ENCODE data around the gene SCN4B. TPM values are rescaled to one million over a fixed set of nuclear protein-coding genes. Genes with fewer than 3 reads are reported as not detected.
A peak's percentile ranks its signal among the peaks of the same experiment; 100 is the strongest.

The SCN4B gene
- total RNA-seq, 2 donors from 2014 or later: 0.33 to 1.6 TPM

DNA sequence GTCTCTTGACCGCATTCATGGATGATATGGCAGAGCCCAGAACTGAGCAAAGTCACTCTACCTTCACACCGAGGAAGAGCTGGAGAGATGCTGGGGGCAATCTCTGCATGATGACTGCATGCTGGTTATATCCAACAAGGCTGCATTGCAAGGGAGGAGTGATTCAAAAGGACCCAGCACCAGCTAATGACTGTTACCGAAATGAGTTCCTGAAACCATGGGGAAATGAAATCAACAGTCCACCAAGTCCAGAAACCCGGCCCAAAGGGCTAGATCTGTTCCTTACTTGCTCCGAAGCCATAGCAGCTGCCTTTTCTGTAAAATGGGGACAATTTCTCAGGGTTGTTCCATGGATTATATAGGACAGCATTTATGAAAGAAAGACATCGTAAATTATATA lies 64.7 kb downstream of the SCN4B start:
- Histone ChIP-seq H3K4me1 (no peaks in the 10 kb centered on the region), H3K27me3 (no peaks in the 10 kb centered on the region), H3K9me3 (no peaks in the 10 kb centered on the region), H3K4me3 (no peak overlapping the region), H3K36me3 (replicated peaks in 1 of 2; ENCODE audit: insufficient read depth in 1 of 2, low read depth in 2 of 2) (no peaks in the 10 kb centered on the region), H3K27ac (no peak overlapping the region)
- intact Hi-C loops (cut with DNase I): no loop called here
- ATAC-seq (no peak), DNase-seq (no peak)
- no peak for TF ChIP-seq CTCF (IDR thresholded peaks at IDR 0.05)
- TF ChIP-seq POLR2A (IDR thresholded peaks at IDR 0.05): no peak
- 76 to 91% methylated on average over 6 of the region's 6 CpGs for WGBS, 2 donors

DNA sequence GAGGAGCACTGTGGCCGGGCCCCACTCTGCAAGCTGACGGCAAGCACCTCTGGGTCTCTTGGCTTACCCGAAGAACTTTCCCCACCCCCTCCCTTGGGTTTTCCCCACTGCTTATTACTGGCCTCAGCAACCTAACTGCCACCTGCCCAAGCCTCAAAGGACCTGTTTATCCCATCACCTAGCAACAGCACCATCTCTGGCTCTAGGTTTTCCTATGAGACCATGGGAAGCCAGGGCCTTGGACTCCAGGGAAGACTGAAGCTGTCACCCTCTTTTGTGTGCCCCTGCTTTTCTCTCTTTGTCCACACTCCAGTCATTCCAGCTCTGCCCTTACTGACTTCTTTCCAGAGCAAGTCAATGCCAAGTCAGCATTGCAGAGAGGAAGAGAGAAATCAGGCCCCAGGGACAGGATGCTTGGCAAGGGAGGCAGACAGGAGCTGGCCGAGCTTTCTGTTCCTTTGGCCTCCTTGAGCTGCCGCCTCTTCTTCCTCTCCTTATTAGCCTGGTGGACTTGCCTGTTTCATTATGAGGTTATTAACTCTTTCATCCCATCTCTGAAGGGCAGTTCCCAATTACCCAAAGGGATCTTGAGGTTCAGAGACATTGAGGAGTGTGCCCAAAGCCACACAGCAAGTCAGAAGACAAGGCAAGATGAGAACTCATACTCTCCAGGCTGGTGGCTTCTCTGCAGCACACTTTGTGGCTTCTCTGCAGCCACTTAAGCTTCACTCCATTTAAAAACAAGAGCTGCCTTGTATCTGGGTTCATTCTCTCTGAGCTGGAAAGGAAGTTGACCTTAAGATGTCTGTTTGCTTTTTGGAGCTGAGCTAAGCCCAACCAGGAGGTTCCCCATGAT lies 65.5 kb downstream of the SCN4B start, which contains the start of gene SMIM35:
Gene SMIM35 (minus strand): TSS at position 51 of the 856 bp plus-strand sequence. CDS start 206 bp downstream, outside the sequence.
- Histone ChIP-seq H3K9me3 (no peaks in the 10 kb centered on the region), H3K4me1 (no peaks in the 10 kb centered on the region), H3K36me3 (replicated peaks in 1 of 2; ENCODE audit: insufficient read depth in 1 of 2, low read depth in 2 of 2) (no peaks in the 10 kb centered on the region), H3K27ac (no peak within 1 kb of the TSS), H3K4me3 (no peak within 1 kb of the TSS), H3K27me3 (no peaks in the 10 kb centered on the region)
- WGBS, 2 donors: 68 to 85% methylated on average over 5 of the region's 5 CpGs
- DNase-seq (peak in 1 of 4 donors; percentile 16), ATAC-seq (no peak)
- intact Hi-C loops (cut with DNase I): no loop called here
- TF ChIP-seq POLR2A (IDR thresholded peaks at IDR 0.05): no peak
- TF ChIP-seq CTCF (IDR thresholded peaks at IDR 0.05): no peak

- Histone ChIP-seq H3K9me3 (no peaks in the 10 kb centered on the region), H3K36me3 (replicated peaks in 1 of 2; ENCODE audit: insufficient read depth in 1 of 2, low read depth in 2 of 2) (no peaks in the 10 kb centered on the region), H3K27me3 (no peaks in the 10 kb centered on the region), H3K4me1 (no peaks in the 10 kb centered on the region), H3K27ac (no peak overlapping the region), H3K4me3 (no peak overlapping the region)
- DNase-seq (no peak), ATAC-seq (no peak)
- TF ChIP-seq POLR2A (IDR thresholded peaks at IDR 0.05) (no peak), CTCF (IDR thresholded peaks at IDR 0.05) (no peak)
- intact Hi-C loops (cut with DNase I): no loop called here
Observed at GRCh38 chr11:118084656-118085055, 68.0 kb downstream of the SCN4B start.

GRCh38 chr11:118084247-118084646 lies 68.4 kb downstream of the SCN4B start:
- no peaks in the 10 kb centered on the region for H3K27me3 ChIP-seq
- H3K27ac ChIP-seq: no peak overlapping the region
- H3K4me1 ChIP-seq: no peaks in the 10 kb centered on the region
- H3K4me3 ChIP-seq: no peak overlapping the region
- ATAC-seq (no peak), DNase-seq (no peak)
- no peaks in the 10 kb centered on the region for H3K36me3 ChIP-seq (replicated peaks in 1 of 2; ENCODE audit: insufficient read depth in 1 of 2, low read depth in 2 of 2)
- intact Hi-C loops (cut with DNase I): no loop called here
- TF ChIP-seq CTCF (IDR thresholded peaks at IDR 0.05) (no peak), POLR2A (IDR thresholded peaks at IDR 0.05) (no peak)
- no peaks in the 10 kb centered on the region for H3K9me3 ChIP-seq
- 31 to 38% methylated on average over 4 of the region's 4 CpGs for WGBS, 2 donors

Other genes with a start within 250 kb of the SCN4B start
- 1 to 10 TPM; 1.6 to 4.9 TPM for gene TMPRSS13, start 223.4 kb downstream of the SCN4B start, total RNA-seq
- 10 to 100 TPM in 1 of 2 donors, 1 to 10 TPM in 1; 7.3 to 10.2 TPM for gene IL10RA, start 166.4 kb downstream of the SCN4B start, total RNA-seq
- gene TMPRSS4, start 75.7 kb downstream of the SCN4B start, total RNA-seq: 1 to 10 TPM in 1 of 2 donors, not detected in 1; 6.5 TPM
- not detected for gene SMIM35, start 65.9 kb downstream of the SCN4B start, total RNA-seq
- gene SCN2B, start 23.8 kb upstream of the SCN4B start, total RNA-seq: under 1 TPM in 1 of 2 donors, not detected in 1; under 0.01 TPM
- 1 to 10 TPM in 1 of 2 donors, under 1 TPM in 1; 0.99 to 4.9 TPM for gene JAML, start 72.2 kb upstream of the SCN4B start, total RNA-seq
- 1 to 10 TPM; 4.0 to 8.0 TPM for gene MPZL3, start 99.5 kb upstream of the SCN4B start, total RNA-seq
- gene MPZL2, start 111.5 kb upstream of the SCN4B start, total RNA-seq: 10 to 100 TPM; 19.7 to 48.5 TPM
- 1 to 10 TPM in 1 of 2 donors, under 1 TPM in 1; 0.99 to 3.1 TPM for gene CD3E, start 151.9 kb upstream of the SCN4B start, total RNA-seq
- gene CD3D, start 189.9 kb upstream of the SCN4B start, total RNA-seq: 1 to 10 TPM in 1 of 2 donors, not detected in 1; 1.6 TPM
- not detected for gene CD3G, start 191.5 kb upstream of the SCN4B start, total RNA-seq
- 10 to 100 TPM; 29.6 to 31.3 TPM for gene UBE4A, start 206.8 kb upstream of the SCN4B start, total RNA-seq
- 10 to 100 TPM; 45.2 to 91.3 TPM for gene ATP5MG, start 248.8 kb upstream of the SCN4B start, total RNA-seq